Retinal pigment epithelial cell (primary cell): ENCODE results near the gene ANXA5.
A peak's percentile ranks its signal among the peaks of the same experiment; 100 is the strongest.

Experiments used
- DNase-seq: peaks from one replicate; pipeline ENCODE4 v3.0.0-alpha.2; 2010; ENCODE audit warnings: low read depth
- H3K4me3 ChIP-seq: 2 replicates; pipeline ENCODE4 v1.5.1; 2011; ENCODE audit warnings: mild to moderate bottlenecking, low read length, control low read depth, moderate library complexity
- CTCF ChIP-seq: conservative IDR thresholded peaks from 2 replicates; pipeline ENCODE4 v1.5.1; 2011; ENCODE audit warnings: low read depth, low read length, control low read depth, inconsistent platforms

The ANXA5 gene

GRCh38 chr4:121701263-121701662, 4.5 kb upstream of the ANXA5 start:
- no peak overlapping the region for H3K4me3 ChIP-seq
- no peak for DNase-seq
- TF ChIP-seq CTCF, result no peak

- H3K4me3 ChIP-seq, result no peak overlapping the region
- DNase-seq, result no peak
- no peak for TF ChIP-seq CTCF
Measured at GRCh38 chr4:121698236-121698671, 1.5 kb upstream of the ANXA5 start.

GRCh38 chr4:121697564-121697963, 784 bp upstream of the ANXA5 start:
- DNase-seq, result no peak
- peak overlapping the region; percentile 77 for H3K4me3 ChIP-seq
- TF ChIP-seq CTCF, result no peak

- TF ChIP-seq CTCF, result no peak
- DNase-seq, result no peak
- H3K4me3 ChIP-seq, result peak overlapping the region; percentile 77
Measured at GRCh38 chr4:121696170-121696580, 605 bp downstream of the ANXA5 start.

GRCh38 chr4:121693886-121694285, 2.9 kb downstream of the ANXA5 start:
- H3K4me3 ChIP-seq, result peak overlapping the region; percentile 23
- TF ChIP-seq CTCF, result no peak
- no peak for DNase-seq

GRCh38 chr4:121693450-121693849, 3.3 kb downstream of the ANXA5 start:
- DNase-seq, result no peak
- H3K4me3 ChIP-seq, result peak overlapping the region; percentile 23
- TF ChIP-seq CTCF, result no peak

GRCh38 chr4:121692261-121692660, 4.5 kb downstream of the ANXA5 start:
- TF ChIP-seq CTCF, result no peak
- no peak for DNase-seq
- H3K4me3 ChIP-seq, result no peak overlapping the region
